Fibroblast of lung (primary cell): ENCODE results near the gene CYP27B1. TPM values are rescaled to one million over a fixed set of nuclear protein-coding genes. Genes with fewer than 3 reads are reported as not detected.

Source experiments
- DNase-seq, 2 donors: peaks; one replicate each; pipeline versions ENCODE4 v3.0.0 to v3.0.0-alpha.2; 2010; ENCODE audit warnings: low read depth in 2 of 2
- H2AFZ ChIP-seq: 2 replicates; pipeline ENCODE4 v1.5.1; 2012; ENCODE audit warnings: low read length, control low read depth, inconsistent platforms
- H3K27ac ChIP-seq: 2 replicates; pipeline ENCODE4 v1.5.1; 2011; ENCODE audit warnings: low read length, control low read depth; ENCODE audit not compliant: insufficient read depth
- H3K27me3 ChIP-seq: 2 replicates; pipeline ENCODE4 v1.5.1; 2011; ENCODE audit warnings: mild to moderate bottlenecking, low read length; ENCODE audit not compliant: control insufficient read depth, insufficient read depth
- H3K36me3 ChIP-seq: 2 replicates; pipeline ENCODE4 v1.5.1; 2011; ENCODE audit warnings: low read length; ENCODE audit not compliant: control insufficient read depth, insufficient read depth
- H3K4me1 ChIP-seq: 2 replicates; pipeline ENCODE4 v1.5.1; 2011; ENCODE audit warnings: low read length; ENCODE audit not compliant: control insufficient read depth, insufficient read depth; ENCODE audit errors: extremely low read depth
- H3K4me2 ChIP-seq: 2 replicates; pipeline ENCODE4 v1.5.1; 2011; ENCODE audit warnings: low read length, control low read depth; ENCODE audit not compliant: insufficient read depth; ENCODE audit errors: extremely low read depth
- H3K4me3 ChIP-seq, 4 experiments: fragments of 200-600 bp in 1 of 4; sonication (generic) in 1 of 4; replicated peaks in 1 of 4; 2 replicates each; pipeline ENCODE4 v1.5.1; 2011 to 2016; ENCODE audit warnings: low read length in 4 of 4, low read depth in 3 of 4, mild to moderate bottlenecking in 3 of 4, control low read depth in 2 of 4, inconsistent platforms in 1 of 4, mixed read lengths in 1 of 4; ENCODE audit not compliant: insufficient read depth in 1 of 4; ENCODE audit errors: control extremely low read depth in 1 of 4
- H3K79me2 ChIP-seq: 2 replicates; pipeline ENCODE4 v1.5.1; 2012; ENCODE audit warnings: mild to moderate bottlenecking, low read length, inconsistent platforms; ENCODE audit not compliant: control insufficient read depth, insufficient read depth
- H3K9ac ChIP-seq: 2 replicates; pipeline ENCODE4 v1.5.1; 2011; ENCODE audit warnings: mild to moderate bottlenecking, low read length, control low read depth; ENCODE audit not compliant: insufficient read depth
- H3K9me3 ChIP-seq: 2 replicates; pipeline ENCODE4 v1.5.1; 2012; ENCODE audit warnings: low read depth, low read length; ENCODE audit not compliant: control insufficient read depth, insufficient read depth
- H4K20me1 ChIP-seq: 2 replicates; pipeline ENCODE4 v1.5.1; 2011; ENCODE audit warnings: low read length; ENCODE audit not compliant: control insufficient read depth, insufficient read depth; ENCODE audit errors: extremely low read depth
- EZH2 ChIP-seq: IDR thresholded peaks from 2 replicates; pipeline ENCODE4 v1.5.1; 2012; ENCODE audit warnings: low read length, control low read depth, mild to moderate bottlenecking; ENCODE audit errors: missing control alignments
- polyA plus RNA-seq, 2 donors: library from polyadenylated mRNA; depleted of rRNA in 1 of 2; stranded (reverse) in 1 of 2; unstranded in 1 of 2; fragments of >200 nt; gene quantifications; 2 replicates each; pipeline ENCODE4 v1.2.1, GENCODE V29; 2011 to 2012; ENCODE audit warnings: missing spikeins in 1 of 2
- total RNA-seq: library from RNA; depleted of rRNA; stranded (reverse); fragments of >200 nt; gene quantifications from 2 replicates; pipeline ENCODE4 v1.2.1, GENCODE V29; 2014
- TF ChIP-seq, protein P1 (sequence below), 2 donors: IDR thresholded peaks in 1 of 2; conservative IDR thresholded peaks in 1 of 2; 1 replicate in 1 of 2; 2 replicates in 1 of 2; pipeline ENCODE4 v1.5.1; 2011 to 2012; ENCODE audit warnings: low read length in 2 of 2, control low read depth in 1 of 2, inconsistent platforms in 1 of 2, low read depth in 1 of 2, mild to moderate bottlenecking in 1 of 2

Gene CYP27B1
- total and polyA plus RNA-seq, 2 donors (not counting 1 experiment from before 2014, with no cell fraction given) = 0.17 to 0.26 TPM

DNA sequence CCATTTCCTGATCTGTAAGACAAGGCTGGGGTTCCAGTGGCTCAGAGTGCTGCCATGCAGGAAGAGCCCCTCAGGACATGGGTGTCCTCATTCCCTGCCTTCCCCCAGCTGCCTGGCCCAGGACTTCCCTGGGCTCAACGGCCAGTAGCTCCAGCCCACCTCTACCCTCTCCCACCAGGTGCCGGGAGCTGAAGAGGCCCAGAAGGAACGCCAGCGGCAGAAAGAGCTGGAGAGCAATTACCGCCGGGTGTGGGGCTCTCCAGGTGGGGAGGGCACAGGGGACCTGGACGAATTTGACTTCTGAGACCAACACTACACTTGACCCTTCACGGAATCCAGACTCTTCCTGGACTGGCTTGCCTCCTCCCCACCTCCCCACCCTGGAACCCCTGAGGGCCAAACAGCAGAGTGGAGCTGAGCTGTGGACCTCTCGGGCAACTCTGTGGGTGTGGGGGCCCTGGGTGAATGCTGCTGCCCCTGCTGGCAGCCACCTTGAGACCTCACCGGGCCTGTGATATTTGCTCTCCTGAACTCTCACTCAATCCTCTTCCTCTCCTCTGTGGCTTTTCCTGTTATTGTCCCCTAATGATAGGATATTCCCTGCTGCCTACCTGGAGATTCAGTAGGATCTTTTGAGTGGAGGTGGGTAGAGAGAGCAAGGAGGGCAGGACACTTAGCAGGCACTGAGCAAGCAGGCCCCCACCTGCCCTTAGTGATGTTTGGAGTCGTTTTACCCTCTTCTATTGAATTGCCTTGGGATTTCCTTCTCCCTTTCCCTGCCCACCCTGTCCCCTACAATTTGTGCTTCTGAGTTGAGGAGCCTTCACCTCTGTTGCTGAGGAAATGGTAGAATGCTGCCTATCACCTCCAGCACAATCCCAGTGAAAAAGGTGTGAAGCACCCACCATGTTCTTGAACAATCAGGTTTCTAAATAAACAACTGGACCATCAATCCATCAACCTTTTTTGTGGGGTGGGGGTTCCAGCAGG, 46.0 kb downstream of the CYP27B1 start:
- no peak for TF ChIP-seq EZH2
- TF ChIP-seq, protein P1, sequence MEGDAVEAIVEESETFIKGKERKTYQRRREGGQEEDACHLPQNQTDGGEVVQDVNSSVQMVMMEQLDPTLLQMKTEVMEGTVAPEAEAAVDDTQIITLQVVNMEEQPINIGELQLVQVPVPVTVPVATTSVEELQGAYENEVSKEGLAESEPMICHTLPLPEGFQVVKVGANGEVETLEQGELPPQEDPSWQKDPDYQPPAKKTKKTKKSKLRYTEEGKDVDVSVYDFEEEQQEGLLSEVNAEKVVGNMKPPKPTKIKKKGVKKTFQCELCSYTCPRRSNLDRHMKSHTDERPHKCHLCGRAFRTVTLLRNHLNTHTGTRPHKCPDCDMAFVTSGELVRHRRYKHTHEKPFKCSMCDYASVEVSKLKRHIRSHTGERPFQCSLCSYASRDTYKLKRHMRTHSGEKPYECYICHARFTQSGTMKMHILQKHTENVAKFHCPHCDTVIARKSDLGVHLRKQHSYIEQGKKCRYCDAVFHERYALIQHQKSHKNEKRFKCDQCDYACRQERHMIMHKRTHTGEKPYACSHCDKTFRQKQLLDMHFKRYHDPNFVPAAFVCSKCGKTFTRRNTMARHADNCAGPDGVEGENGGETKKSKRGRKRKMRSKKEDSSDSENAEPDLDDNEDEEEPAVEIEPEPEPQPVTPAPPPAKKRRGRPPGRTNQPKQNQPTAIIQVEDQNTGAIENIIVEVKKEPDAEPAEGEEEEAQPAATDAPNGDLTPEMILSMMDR (conservative IDR thresholded peaks at IDR 0.05 in 1 of 2, IDR thresholded peaks at IDR 0.05 in 1 of 2; ENCODE audit: low read depth in 1 of 2, low read length in 2 of 2) = no peak
- Histone ChIP-seq H4K20me1 (no peaks in the 10 kb centered on the region), H2AFZ (no peak overlapping the region), H3K36me3 (peaks cover 13% of the 10 kb centered on the region), H3K4me3 (no peak overlapping the region), H3K4me2 (no peak overlapping the region), H3K4me1 (no peaks in the 10 kb centered on the region), H3K9me3 (no peaks in the 10 kb centered on the region), H3K27me3 (no peaks in the 10 kb centered on the region), H3K79me2 (no peaks in the 10 kb centered on the region), H3K27ac (no peak overlapping the region), H3K9ac (no peak overlapping the region)
- DNase-seq = no peak

DNA sequence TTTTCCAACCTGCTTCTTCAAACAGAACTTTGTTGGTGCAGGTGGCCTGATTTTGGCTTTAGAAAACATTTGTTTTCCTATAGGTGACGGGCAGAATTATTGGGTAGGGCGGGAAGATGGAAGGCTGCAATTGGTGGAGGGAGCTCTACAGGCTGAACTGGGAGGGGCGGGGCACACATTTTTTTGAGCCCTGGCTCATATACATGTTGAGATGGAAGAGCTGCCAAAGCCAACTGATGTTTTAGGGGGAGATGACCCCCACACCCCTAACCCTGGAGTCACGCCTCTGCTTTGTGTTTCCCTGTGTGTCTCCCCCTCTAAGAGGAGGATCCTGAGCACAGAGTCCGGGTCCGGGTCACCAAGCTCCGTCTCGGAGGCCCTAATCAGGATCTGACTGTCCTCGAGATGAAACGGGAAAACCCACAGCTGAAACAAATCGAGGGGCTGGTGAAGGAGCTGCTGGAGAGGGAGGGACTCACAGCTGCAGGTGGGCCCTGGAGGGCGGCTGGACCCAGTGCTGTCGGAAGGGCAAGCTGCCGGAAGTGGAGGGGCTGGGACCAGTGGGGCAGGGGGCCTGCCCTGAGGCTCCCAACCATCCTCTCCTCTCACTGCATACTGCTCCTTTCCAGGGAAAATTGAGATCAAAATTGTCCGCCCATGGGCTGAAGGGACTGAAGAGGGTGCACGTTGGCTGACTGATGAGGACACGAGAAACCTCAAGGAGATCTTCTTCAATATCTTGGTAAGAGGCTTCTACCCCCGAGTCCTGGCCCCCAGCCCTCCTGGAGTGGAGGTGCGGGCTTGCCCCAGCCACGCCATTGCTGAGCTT, 46.9 kb downstream of the CYP27B1 start:
- peaks cover 15% of the 10 kb centered on the region for H3K36me3 ChIP-seq
- no peak overlapping the region for H3K27ac ChIP-seq
- TF ChIP-seq EZH2 = no peak
- H3K9ac ChIP-seq = no peak overlapping the region
- H4K20me1 ChIP-seq = no peaks in the 10 kb centered on the region
- no peaks in the 10 kb centered on the region for H3K79me2 ChIP-seq
- H3K4me2 ChIP-seq = no peak overlapping the region
- H3K27me3 ChIP-seq = no peaks in the 10 kb centered on the region
- H3K4me1 ChIP-seq = no peaks in the 10 kb centered on the region
- no peak overlapping the region for H2AFZ ChIP-seq
- H3K9me3 ChIP-seq = no peaks in the 10 kb centered on the region
- no peak overlapping the region for H3K4me3 ChIP-seq
- no peak for DNase-seq

DNA sequence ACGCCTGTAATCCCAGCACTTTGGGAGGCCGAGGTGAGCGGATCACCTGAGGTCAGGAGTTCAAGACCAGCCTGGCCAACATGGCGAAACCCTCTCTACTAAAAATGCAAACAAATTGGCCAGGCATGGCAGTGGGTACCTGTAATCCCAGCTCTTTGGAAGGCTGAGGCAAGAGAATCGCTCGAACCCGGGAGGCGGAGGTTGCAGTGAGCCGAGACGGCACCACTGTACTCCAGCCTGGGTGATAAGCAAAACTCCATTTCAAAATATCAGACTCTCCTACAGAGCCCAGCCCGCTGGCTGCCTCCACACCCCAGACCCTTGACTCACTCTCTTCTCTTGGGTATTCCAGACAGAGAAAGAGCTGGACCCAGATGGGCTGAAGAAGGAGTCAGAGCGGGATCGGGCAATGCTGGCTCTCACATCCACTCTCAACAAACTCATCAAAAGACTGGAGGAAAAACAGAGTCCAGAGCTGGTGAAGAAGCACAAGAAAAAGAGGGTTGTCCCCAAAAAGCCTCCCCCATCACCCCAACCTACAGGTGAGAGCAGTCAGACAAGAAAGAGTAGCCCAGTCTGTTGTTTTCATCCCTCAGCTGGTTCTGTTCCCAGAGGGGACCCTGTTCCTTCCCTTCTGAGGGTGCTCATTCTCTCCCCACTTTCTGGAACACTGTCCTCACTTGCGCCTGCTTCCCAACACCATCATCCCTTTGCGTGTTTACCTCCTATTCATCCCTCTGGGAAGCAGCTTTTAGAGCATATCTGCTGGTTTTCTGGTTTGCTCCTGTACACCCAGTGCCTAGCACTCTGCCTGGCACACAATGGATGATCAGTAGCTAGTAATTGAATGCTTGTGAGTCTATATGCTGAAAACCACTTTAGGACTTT, 48.0 kb downstream of the CYP27B1 start:
- Histone ChIP-seq H3K4me2 (no peak overlapping the region), H3K27ac (no peak overlapping the region), H4K20me1 (no peaks in the 10 kb centered on the region), H3K36me3 (peaks cover 15% of the 10 kb centered on the region), H2AFZ (no peak overlapping the region), H3K9ac (no peak overlapping the region), H3K9me3 (no peaks in the 10 kb centered on the region), H3K27me3 (no peaks in the 10 kb centered on the region), H3K4me3 (no peak overlapping the region), H3K4me1 (no peaks in the 10 kb centered on the region), H3K79me2 (no peaks in the 10 kb centered on the region)
- TF ChIP-seq, protein P1 (conservative IDR thresholded peaks at IDR 0.05 in 1 of 2, IDR thresholded peaks at IDR 0.05 in 1 of 2; ENCODE audit: low read depth in 1 of 2, low read length in 2 of 2) = no peak
- no peak for TF ChIP-seq EZH2
- no peak for DNase-seq
